Measurements from ENCODE around the gene C19orf25.
A peak's percentile ranks its signal among the peaks of the same experiment; 100 is the strongest.

Gene C19orf25

DNA sequence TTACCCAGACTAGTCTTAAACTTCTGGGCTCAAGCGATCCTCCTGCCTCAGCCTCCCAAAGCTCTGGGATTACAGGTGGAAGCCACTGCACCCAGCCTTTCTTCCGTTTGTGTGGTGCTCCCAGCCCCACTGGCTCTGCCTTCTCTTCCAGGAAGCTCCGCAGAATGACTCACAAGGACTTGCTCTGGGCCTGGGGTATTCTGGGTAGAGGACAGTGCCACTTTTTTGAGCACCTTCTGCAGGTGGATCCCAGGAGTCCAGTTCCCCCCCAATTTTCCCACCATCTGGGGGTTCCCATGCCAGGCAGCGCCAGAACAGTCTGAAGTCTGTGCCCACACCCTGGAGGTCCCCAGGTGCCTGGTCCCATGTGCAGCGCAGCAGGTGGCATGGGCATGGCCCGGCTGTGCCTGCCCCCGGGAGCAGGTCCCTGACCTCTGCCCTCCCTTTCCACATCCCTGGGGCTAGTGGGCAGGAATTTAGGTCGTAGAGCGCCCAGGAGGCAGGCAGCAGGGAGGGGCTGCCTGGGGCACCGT lies 13.5 kb upstream of the C19orf25 start:
- DNase-seq (no peak), ATAC-seq (no peak)
- Mint-ChIP-seq H3K9me3 (no peaks in the 10 kb centered on the region), H3K4me3 (peak overlapping the region in 1 of 2 donors; percentile 70), H3K27me3 (peaks cover 16% of the 10 kb centered on the region), H3K27ac (no peak overlapping the region), H3K4me1 (peaks cover 31% of the 10 kb centered on the region)

DNA sequence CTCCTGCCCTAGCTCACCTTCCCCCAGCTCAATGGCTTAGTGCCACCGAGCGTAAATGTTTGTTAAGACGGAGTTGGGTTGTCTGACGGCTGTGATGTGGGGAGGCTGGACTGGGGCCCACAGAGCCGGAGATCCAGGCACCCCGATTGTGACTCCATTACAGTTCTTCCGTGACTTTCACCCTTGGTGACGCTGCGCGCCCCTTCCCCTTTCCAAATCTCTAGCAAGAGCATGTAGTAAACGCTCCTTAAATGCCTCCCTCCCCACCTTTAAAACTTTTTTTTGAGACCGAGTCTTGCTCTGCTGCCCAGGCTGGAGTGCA lies 12.8 kb upstream of the C19orf25 start:
- Mint-ChIP-seq H3K4me3 (peak overlapping the region; percentile 70 to 76), H3K27ac (peak overlapping the region in 1 of 2 donors; percentile 5), H3K27me3 (peaks cover 16% of the 10 kb centered on the region), H3K4me1 (peaks cover 31% of the 10 kb centered on the region), H3K9me3 (no peaks in the 10 kb centered on the region)
- ATAC-seq (no peak), DNase-seq (no peak)

DNA sequence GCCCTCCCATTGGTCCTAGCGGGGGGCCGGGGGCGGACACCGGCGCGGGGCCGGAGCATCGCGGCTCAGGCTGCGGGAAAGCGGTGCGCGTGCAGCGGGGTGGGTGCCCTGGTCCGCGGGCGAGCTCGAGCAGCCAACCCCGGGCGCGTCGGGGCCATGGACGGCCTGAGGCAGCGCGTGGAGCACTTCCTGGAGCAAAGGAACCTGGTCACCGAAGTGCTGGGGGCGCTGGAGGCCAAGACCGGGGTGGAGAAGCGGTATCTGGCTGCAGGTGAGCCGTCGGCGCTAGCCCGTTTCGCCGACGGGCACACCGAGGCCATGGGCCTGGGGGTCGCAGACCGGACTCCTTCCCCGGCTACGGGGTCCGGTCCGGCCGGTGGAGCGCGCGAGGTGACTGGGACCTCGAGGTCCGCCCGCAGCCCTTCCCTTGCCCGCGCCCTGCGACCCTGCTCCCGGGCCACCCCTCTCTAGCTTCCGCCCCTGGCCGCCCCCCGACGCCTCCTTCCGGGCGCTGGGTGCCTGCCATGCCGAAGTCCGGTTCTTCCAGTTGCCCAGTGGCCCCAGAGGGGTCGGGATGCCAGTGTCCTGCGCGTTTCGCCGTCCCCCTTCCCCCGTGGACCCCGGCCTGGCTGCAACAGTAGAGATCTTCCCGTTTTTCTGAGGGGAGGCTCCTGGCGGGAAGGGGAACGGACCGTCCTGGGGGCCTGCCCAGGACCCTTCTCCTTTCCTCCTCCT lies 12.3 kb upstream of the C19orf25 start, which contains the start of gene REEP6:
Gene REEP6, plus strand, starts transcription at position 68 of the 735 bp plus-strand sequence. Its CDS starts 89 bp downstream, at position 157.
- ATAC-seq (no peak), DNase-seq (no peak)
- peaks cover 31% of the 10 kb centered on the region for H3K4me1 Mint-ChIP-seq
- H3K27ac Mint-ChIP-seq = peak within 1 kb of the TSS; percentile 52 to 88
- H3K4me3 Mint-ChIP-seq = peak within 1 kb of the TSS; percentile 84 to 94
- H3K9me3 Mint-ChIP-seq = no peaks in the 10 kb centered on the region
- H3K27me3 Mint-ChIP-seq = peaks cover 16% of the 10 kb centered on the region

DNA sequence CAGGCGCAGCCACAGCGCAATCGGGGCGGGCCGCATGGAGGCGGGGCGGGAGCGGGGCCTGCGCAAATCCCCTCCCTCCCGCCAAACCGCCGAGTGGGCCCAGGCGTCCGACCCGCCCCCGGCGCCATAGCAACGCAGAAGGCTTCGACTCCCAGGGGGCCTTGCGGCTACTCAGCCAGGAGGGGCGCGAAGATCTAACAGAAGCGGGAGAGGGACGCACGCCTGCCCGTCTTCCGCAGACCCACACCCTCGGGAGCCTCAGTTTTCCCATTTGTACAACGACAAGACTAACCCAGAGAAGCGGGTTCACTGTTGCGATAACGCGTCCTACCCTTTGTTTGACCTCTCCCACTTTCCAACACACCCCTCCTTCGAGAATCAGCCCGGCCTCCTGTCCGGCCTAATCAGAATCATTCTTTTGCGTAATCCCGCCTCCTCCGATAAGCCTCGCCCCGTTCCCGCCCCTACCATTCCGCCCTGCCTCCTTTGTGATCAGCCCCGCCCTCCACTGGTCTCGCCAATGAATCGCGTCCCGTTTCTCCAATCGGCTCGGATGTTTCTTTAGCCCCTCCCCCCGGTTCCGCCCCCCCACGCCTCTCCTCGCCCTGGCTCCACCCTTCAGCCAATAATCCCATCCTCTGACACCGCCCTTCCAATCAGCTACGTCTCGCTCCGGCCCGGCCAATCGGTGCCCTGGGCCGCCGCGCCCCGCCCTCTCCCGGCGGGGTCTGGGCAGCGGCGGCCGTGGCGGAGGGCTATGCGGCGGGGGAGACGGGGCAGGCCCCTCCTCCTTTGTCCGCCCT lies 11.5 kb upstream of the C19orf25 start, which contains the start of gene PCSK4:
Gene PCSK4, minus strand, starts transcription at position 40 of the 803 bp plus-strand sequence. Its CDS starts 4 bp downstream, at position 36.
- H3K9me3 Mint-ChIP-seq = no peaks in the 10 kb centered on the region
- peak; percentile 97 to 98 for DNase-seq
- peak within 1 kb of the TSS; percentile 52 to 88 for H3K27ac Mint-ChIP-seq
- H3K4me1 Mint-ChIP-seq = peaks cover 31% of the 10 kb centered on the region
- peak; percentile 91 for ATAC-seq
- peaks cover 16% of the 10 kb centered on the region for H3K27me3 Mint-ChIP-seq
- H3K4me3 Mint-ChIP-seq = peak within 1 kb of the TSS; percentile 84 to 94

GRCh38 chr19:1489463-1490310 lies 10.7 kb upstream of the C19orf25 start:
- Mint-ChIP-seq H3K4me3 (peak overlapping the region; percentile 82 to 84), H3K9me3 (no peaks in the 10 kb centered on the region), H3K27me3 (peaks cover 16% of the 10 kb centered on the region), H3K27ac (peak overlapping the region in 1 of 2 donors; percentile 76), H3K4me1 (peaks cover 31% of the 10 kb centered on the region)
- DNase-seq = peak; percentile 17 to 37
- no peak for ATAC-seq

- H3K4me1 Mint-ChIP-seq = peaks cover 31% of the 10 kb centered on the region
- DNase-seq (no peak), ATAC-seq (no peak)
- peaks cover 16% of the 10 kb centered on the region for H3K27me3 Mint-ChIP-seq
- no peak overlapping the region for H3K4me3 Mint-ChIP-seq
- no peak overlapping the region for H3K27ac Mint-ChIP-seq
- no peaks in the 10 kb centered on the region for H3K9me3 Mint-ChIP-seq
These were observed 9.2 kb upstream of the C19orf25 start for GRCh38 chr19:1488282-1488601.

- H3K9me3 Mint-ChIP-seq = no peaks in the 10 kb centered on the region
- peaks cover 14% of the 10 kb centered on the region for H3K27me3 Mint-ChIP-seq
- H3K27ac Mint-ChIP-seq = no peak overlapping the region
- ATAC-seq (no peak), DNase-seq (no peak)
- peaks cover 30% of the 10 kb centered on the region for H3K4me1 Mint-ChIP-seq
- H3K4me3 Mint-ChIP-seq = no peak overlapping the region
These were observed 8.7 kb upstream of the C19orf25 start for GRCh38 chr19:1487576-1488281.

- Mint-ChIP-seq H3K27ac (no peak overlapping the region), H3K9me3 (no peaks in the 10 kb centered on the region), H3K4me1 (peaks cover 24% of the 10 kb centered on the region), H3K27me3 (peaks cover 6% of the 10 kb centered on the region), H3K4me3 (no peak overlapping the region)
- ATAC-seq = no peak
- DNase-seq = no peak
These were observed 7.9 kb upstream of the C19orf25 start for GRCh38 chr19:1486720-1487575.

GRCh38 chr19:1483979-1484428 lies 5.0 kb upstream of the C19orf25 start:
- DNase-seq = no peak
- no peaks in the 10 kb centered on the region for H3K9me3 Mint-ChIP-seq
- peaks cover 17% of the 10 kb centered on the region for H3K4me1 Mint-ChIP-seq
- H3K4me3 Mint-ChIP-seq = no peak overlapping the region
- H3K27me3 Mint-ChIP-seq = no peaks in the 10 kb centered on the region
- H3K27ac Mint-ChIP-seq = no peak overlapping the region
- no peak for ATAC-seq

- ATAC-seq (no peak), DNase-seq (no peak)
- no peak overlapping the region for H3K4me3 Mint-ChIP-seq
- H3K27ac Mint-ChIP-seq = no peak overlapping the region
- H3K9me3 Mint-ChIP-seq = no peaks in the 10 kb centered on the region
- H3K27me3 Mint-ChIP-seq = no peaks in the 10 kb centered on the region
- H3K4me1 Mint-ChIP-seq = peaks cover 16% of the 10 kb centered on the region
These were observed 4.3 kb upstream of the C19orf25 start for GRCh38 chr19:1483131-1483978.

- DNase-seq (no peak), ATAC-seq (no peak)
- no peaks in the 10 kb centered on the region for H3K9me3 Mint-ChIP-seq
- no peak overlapping the region for H3K4me3 Mint-ChIP-seq
- no peaks in the 10 kb centered on the region for H3K27me3 Mint-ChIP-seq
- H3K4me1 Mint-ChIP-seq = peaks cover 19% of the 10 kb centered on the region
- no peak overlapping the region for H3K27ac Mint-ChIP-seq
These were observed 3.5 kb upstream of the C19orf25 start for GRCh38 chr19:1482361-1483130.

GRCh38 chr19:1481893-1482360 lies 2.9 kb upstream of the C19orf25 start:
- Mint-ChIP-seq H3K4me1 (peaks cover 24% of the 10 kb centered on the region), H3K9me3 (no peaks in the 10 kb centered on the region), H3K27ac (no peak overlapping the region), H3K27me3 (no peaks in the 10 kb centered on the region), H3K4me3 (no peak overlapping the region)
- no peak for DNase-seq
- ATAC-seq = no peak
